Sigmoid colon (tissue), 4 donors: ENCODE measurements around the gene NT5M.

Source experiments
- EP300 ChIP-seq, 4 donors: sonication (generic); formaldehyde crosslinking; IDR thresholded peaks; one replicate each; pipeline ENCODE4 v1.6.1; 2017; ENCODE audit warnings: antibody characterized with exemption in 4 of 4
- POLR2A ChIP-seq, 2 donors: fragments of 450-650 bp; IDR thresholded peaks; one replicate each; pipeline ENCODE4 v1.6.1; 2016; ENCODE audit warnings: antibody characterized with exemption in 2 of 2, mild to moderate bottlenecking in 2 of 2, moderate library complexity in 2 of 2
- TF ChIP-seq, protein P1 (sequence below), 4 experiments: fragments of 450-650 bp in 3 of 4; fragments of 200-600 bp in 1 of 4; IDR thresholded peaks; one replicate each; pipeline ENCODE4 v1.5.1; 2016 to 2019; ENCODE audit warnings: antibody characterized with exemption in 4 of 4, mild to moderate bottlenecking in 3 of 4, moderate library complexity in 2 of 4

DNA sequence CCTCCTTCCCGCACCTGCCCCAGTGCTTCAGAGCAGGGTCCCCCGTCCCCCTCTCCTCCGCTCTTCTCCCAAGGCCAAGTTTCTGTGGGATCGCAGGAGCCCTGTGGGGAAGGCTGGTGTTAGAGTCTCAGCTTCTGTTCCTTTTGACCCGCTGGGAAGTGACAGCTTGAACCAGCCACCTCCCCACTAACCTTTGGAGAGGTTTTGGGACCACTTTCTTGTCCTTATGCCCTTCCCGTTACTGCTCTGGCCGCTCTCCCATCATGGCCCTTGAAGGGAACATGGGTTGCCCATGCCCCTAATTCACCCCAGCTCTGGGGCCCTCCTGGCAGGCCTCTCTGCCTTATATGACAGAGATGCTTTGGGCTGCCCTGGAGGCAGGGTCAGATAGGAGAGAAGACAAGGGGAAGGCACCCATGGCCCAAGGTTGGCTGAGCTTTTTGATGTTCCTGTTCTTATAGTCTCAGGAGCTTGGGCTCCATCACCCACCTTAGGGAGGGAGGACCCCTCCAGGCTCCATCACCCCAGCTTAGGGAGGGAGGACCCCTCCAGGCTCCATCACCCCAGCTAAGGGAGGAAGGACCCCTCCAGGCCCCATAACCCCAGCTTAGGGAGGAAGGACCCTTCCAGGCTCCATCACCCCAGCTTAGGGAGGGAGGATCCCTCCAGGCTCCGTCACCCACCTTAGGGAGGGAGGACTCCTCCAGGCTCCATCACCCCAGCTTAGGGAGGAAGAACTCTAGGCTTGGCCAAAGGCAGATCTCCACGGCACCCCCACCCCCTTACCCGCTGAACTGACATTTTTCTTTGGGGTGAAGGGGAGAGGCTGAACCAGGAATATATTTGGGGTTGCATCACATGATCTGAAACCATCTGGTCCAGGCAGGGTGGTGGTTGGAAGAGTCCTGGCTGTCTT is 45.0 kb downstream of the NT5M start:
- TF ChIP-seq, protein P1, sequence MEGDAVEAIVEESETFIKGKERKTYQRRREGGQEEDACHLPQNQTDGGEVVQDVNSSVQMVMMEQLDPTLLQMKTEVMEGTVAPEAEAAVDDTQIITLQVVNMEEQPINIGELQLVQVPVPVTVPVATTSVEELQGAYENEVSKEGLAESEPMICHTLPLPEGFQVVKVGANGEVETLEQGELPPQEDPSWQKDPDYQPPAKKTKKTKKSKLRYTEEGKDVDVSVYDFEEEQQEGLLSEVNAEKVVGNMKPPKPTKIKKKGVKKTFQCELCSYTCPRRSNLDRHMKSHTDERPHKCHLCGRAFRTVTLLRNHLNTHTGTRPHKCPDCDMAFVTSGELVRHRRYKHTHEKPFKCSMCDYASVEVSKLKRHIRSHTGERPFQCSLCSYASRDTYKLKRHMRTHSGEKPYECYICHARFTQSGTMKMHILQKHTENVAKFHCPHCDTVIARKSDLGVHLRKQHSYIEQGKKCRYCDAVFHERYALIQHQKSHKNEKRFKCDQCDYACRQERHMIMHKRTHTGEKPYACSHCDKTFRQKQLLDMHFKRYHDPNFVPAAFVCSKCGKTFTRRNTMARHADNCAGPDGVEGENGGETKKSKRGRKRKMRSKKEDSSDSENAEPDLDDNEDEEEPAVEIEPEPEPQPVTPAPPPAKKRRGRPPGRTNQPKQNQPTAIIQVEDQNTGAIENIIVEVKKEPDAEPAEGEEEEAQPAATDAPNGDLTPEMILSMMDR (IDR thresholded peaks at IDR 0.05): no peak
- TF ChIP-seq POLR2A (IDR thresholded peaks at IDR 0.05) (no peak), EP300 (IDR thresholded peaks at IDR 0.05) (no peak)
